HG02571 (cell line): ENCODE results near the gene TMEM91.
"Not testable (repeated sequence)": the region's sequence is repeated elsewhere in the genome, so short reads cannot be mapped to it uniquely, and the experiment has no call there.

Experiments used
- ATAC-seq: cut with Tn5 transposase; IDR thresholded peaks from one replicate; pipeline ENCODE4 v1.9.1; 2021; ENCODE audit warnings: mild to moderate bottlenecking, moderate library complexity; ENCODE audit not compliant: unreplicated experiment

TMEM91 gene

DNA sequence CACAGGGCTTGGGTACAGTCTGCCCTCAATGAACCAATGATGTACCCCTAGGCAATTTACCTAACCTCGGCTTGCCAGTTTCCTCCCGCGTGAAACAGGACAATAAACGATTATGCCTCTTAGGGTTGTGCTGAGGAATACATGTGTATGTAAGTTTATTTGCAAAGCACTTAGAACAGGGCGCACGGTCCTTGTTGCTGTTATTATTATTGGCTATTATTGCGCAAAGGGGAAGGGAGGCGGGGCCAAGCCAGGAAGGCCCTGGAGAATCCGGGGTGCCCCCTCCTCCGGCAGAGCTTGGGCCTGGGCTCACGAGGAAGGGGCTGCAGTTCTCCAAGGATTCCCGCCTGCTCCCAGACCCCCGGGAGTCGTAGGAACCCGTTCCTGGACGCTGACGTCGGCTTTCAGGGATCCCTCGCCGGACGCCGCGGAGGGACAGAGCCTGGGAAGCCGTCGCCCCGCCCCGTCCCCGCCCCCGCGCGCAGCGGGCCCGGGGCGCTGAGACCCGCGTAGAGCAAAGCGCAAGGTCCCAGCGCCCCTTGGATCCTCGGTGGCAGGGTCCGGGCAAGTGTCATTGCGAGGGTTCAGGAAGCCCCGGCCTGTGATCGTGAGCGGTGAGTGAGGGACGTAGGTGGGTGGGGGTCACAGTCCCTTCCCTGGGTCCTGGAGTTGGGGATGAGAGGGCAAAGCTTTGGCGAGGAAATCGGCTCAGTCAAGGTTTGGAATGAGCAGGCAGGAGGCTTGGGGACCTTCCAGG is at the start of gene TMEM91:
Gene TMEM91 (plus strand): TSS at position 293 of the 757 bp plus-strand sequence. CDS start 1,777 bp downstream, outside the sequence.
- no peak for ATAC-seq

DNA sequence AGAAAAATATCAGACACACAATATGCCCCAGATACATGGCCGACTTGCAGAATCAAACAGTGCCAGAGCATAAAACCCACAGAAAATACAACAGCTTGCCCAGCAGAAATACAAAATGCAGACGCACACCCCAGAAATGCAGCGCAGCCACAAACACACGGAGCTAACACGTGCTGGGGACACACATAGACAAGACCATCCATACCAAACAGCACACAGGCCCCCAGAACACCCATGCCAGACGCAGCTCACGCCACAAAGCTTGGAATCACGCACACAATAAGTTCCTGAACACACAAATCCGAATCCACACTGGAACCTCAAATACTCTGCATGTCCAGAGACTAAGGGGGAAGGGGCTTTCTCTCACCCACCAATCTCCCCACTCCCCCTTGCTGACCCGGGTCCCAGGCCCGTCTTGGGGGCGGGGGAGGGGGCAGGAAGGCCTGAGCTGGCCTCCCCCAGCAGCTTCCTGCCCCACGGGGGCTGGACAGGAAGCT is 49.2 kb upstream of the TMEM91 start:
- ATAC-seq: no peak

- peak; percentile 58 for ATAC-seq
Observed at GRCh38 chr19:41327576-41328156, 48.7 kb upstream of the TMEM91 start.

GRCh38 chr19:41328157-41328841 is 48.0 kb upstream of the TMEM91 start:
- ATAC-seq: no peak

- ATAC-seq: no peak
Observed at GRCh38 chr19:41328842-41329225, 47.5 kb upstream of the TMEM91 start.

DNA sequence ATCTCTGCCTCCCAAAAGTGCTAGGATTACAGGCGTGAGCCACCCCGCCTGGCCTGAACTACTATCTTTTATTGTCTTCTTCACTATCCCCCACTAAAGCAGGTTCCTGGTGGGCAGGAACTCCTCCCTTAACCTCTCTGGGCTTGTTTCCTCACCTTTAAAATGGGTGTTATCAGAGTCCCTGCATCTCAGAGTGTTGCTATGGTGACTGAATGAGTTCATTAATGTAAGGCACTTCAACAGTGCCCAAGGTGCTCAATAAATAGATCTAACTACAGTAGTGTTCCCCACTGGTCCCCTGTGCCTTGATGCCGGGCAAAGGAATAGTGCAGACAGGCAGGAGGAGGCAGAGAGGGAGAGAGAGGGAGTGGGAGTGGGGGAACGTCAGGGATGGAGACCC is 45.9 kb upstream of the TMEM91 start:
- no peak for ATAC-seq

DNA sequence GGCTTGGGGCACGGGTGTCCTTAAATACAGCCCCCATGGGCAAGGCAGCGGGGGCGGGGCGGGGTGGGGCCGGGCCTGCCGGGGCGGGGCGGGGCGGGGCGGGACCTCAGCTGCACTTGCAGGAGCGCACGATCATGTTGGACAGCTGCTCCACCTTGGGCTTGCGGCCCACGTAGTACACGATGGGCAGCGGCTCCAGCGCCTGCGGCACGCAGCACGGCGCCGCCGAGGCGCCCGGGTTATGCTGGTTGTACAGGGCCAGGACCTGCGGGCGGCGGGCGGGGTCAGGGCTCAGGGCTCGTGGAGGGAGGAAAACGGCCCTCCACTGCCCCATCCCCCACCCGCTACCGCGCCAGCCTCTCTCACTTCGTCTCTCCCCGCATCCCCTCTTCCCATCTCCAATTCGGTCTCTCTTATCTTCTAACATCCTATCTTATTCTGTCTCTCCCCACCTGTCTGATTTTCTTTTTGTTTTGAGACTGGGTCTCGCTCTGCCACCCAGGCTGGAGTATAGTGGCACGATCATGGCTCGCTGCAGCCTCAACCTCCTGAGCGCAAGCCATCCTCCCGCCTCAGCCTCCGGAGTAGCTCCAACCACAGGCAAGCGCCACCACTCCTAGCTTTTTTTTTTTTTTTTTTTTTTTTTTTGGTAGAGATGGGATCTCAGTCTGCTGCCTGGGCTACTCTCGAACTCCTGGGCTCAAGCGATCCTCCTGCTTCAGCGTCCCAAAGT is 45.2 kb upstream of the TMEM91 start:
- no peak for ATAC-seq

- ATAC-seq: no peak
Observed at GRCh38 chr19:41332000-41332399, 44.3 kb upstream of the TMEM91 start.

- ATAC-seq: no peak
Observed at GRCh38 chr19:41332468-41332867, 43.9 kb upstream of the TMEM91 start.

- no peak for ATAC-seq
Observed at GRCh38 chr19:41334793-41335192, 41.5 kb upstream of the TMEM91 start.

DNA sequence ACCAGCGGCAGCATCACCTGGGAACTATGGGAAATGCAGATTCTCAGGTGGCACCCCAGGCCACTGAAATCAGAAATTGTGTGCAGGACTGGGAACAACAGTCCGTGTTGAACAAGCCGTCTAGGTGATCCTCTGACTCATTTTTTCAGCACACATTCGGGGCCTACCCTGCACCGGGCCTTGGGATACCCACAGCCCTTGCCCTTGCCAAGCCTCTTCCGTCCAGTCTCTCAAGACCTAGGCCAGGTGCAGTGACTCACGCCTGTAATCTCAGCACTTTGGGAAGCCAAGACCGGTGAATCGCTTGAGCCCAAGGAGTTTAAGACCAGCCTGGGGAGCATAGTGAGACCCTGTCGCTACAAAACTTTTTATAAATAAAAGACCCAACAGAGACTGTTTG is 40.9 kb upstream of the TMEM91 start:
- no peak for ATAC-seq

DNA sequence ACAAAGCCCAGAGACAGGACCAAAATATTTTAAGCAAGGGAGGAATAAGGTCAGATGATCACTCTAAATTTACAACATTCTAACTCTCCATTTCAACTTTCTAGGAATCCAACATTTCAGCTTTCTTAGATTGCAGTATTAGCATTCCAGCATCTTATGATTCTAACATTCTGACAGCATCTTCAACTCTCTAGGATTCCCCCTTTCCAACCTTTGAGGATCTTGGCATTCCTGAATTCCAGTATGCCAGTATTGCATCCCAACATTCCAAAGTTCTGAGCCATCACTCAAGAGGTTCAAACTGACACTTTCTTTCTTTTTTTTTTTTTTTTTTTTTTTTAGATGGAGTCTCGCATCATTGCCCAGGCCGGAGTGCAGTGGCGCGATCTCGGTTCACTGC is 36.4 kb upstream of the TMEM91 start:
- no peak for ATAC-seq

DNA sequence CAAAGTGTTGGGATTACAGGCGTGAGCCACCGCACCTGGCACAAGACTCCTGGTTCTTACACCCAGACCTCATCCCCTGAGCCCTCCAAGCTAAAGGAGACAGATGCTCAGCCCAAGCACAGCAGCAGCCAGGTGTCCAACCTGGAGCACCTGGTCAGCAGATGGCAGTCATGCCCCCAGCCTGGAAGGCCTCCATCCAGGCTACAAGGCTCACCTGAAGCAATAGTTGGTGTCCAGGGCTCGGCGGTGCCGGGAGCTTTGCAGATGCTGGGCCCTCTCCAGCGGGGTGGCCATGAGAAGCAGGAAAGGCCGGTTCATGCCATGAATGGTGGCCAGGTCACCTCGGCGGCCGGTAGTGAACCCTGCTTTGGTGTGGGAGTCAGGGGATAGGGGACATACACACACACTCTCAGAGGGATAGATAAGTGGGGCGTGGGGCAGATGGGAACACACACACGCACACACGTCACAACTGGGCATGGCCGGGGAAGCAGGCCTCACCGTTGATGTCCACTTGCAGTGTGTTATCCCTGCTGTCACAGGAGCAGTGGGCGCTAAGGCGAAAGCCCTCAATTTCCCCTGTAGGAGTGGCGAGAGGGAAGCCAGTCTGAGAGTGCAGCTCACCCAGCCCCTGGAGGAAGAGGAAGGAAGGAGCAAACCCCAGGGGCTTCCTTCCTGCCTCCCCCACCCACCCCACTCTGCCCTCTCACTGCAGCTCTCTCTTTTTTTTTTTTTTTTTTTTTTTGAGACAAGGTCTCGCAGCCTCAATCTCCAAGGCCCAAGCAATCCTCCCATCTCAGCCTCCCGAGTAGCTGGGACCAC is 34.5 kb upstream of the TMEM91 start:
- no peak for ATAC-seq

- no peak for ATAC-seq
Observed at GRCh38 chr19:41344162-41344561, 32.2 kb upstream of the TMEM91 start.

GRCh38 chr19:41346916-41347315 is 29.4 kb upstream of the TMEM91 start:
- ATAC-seq: not testable (repeated sequence)

- ATAC-seq: no peak
Observed at GRCh38 chr19:41350735-41351338, 25.5 kb upstream of the TMEM91 start.

- ATAC-seq: peak; percentile 43
Observed at GRCh38 chr19:41351339-41352245, 24.7 kb upstream of the TMEM91 start.

- ATAC-seq: no peak
Observed at GRCh38 chr19:41352279-41352608, 24.1 kb upstream of the TMEM91 start.
